NCI-H1105 treated with DMSO at 0.1 percent for 48 hours (cell line): ENCODE measurements around the gene HCN4.

Experiments used
- DNase-seq: peaks from one replicate; lab custom pipeline; 2025; lab: John Stamatoyannopoulos, UW

Gene HCN4

DNA sequence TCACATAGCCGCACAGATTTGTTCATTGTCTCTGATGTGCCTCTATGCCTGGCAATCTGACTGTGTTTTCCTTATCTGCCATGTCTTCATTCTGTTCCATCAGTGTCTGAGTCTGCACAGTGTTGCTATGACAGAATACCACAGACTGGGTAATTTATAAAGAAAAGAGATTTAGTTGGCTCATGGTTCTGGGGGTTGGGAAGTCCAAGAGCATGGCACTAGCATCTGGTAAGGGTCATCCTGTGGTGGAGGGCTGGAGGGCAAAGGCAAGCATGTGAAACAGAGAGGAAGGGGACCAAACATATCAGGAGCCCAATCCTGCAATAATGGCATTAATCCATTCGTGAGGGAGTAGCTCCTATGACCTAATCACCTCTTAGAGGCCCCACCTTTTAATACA lies 11.9 kb upstream of the HCN4 start:
- no peak for DNase-seq

DNA sequence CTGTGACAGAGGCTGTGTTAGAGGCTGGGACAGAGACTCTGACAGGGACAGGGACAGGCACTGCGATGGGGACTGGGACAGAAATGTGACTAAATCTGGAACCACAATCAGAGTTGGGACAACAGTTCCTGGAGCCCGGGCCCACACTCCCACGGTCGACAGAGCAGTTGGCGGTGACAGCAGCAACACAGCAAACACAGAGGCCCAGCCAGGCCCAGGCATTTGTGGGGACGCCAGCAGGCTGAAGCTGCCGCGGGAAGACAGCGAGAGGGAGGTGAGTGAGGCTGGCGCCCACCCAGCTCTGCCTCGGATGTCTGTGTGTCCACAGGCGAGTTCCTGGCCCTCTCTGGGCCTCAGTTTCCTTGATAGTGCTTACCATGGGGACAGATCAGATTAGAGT lies 9.3 kb upstream of the HCN4 start:
- no peak for DNase-seq

DNA sequence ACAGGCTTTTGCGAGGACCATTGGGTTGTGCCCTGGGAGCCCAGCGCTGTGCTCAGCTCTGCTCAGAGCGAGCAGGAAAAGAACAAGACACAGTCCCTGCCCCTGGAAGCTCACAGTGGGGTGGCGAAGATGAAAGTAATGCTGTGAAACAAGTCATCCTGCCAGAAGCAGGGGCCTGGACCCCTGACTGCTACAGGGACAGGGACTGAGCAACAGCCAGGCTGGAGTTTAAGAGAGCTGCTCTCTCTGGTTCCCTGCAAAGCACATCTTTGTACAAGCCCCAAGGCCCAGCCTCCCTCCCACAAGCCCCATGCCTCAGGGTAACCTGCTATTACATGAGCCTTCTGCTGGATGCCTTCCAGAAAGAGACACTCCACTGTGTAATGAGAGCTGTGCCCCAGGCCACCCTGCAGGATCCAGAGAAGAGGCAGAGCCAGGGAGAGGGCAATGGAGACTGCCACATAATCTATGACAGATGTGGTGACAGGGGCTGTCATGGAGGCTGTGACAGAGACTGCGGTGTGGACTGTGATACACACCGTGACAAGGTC lies 7.1 kb upstream of the HCN4 start:
- peak; percentile 78 for DNase-seq

DNA sequence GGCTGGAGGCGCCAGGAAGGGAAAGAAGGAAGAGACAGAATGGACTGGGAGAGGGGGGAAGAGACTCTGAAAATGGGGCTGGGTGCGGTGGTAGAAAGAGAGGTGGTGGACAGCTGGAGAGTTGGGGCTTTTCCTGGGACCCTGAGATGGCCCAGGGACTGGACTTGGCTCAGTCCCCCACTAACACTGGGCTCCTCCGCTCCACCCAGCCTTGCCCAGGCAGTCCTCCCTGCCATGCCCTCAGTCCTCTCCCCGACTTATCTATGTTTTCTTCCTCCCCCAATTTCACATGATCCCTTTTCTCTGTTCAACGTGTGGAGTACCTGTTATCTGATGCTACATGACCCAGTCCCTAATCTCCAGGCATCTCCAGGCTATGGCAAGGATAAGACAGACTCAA lies 6.3 kb upstream of the HCN4 start:
- no peak for DNase-seq

GRCh38 chr15:73374604-73375003 lies 5.8 kb upstream of the HCN4 start:
- no peak for DNase-seq

- DNase-seq: no peak
These were observed 4.5 kb upstream of the HCN4 start for GRCh38 chr15:73373221-73373620.

- DNase-seq: no peak
These were observed 3.1 kb upstream of the HCN4 start for GRCh38 chr15:73371812-73372211.

GRCh38 chr15:73370151-73370550 lies 1.4 kb upstream of the HCN4 start:
- no peak for DNase-seq

- DNase-seq: no peak
These were observed 466 bp upstream of the HCN4 start for GRCh38 chr15:73369154-73369694.

- DNase-seq: no peak
These were observed 996 bp downstream of the HCN4 start for GRCh38 chr15:73367624-73368300.

DNA sequence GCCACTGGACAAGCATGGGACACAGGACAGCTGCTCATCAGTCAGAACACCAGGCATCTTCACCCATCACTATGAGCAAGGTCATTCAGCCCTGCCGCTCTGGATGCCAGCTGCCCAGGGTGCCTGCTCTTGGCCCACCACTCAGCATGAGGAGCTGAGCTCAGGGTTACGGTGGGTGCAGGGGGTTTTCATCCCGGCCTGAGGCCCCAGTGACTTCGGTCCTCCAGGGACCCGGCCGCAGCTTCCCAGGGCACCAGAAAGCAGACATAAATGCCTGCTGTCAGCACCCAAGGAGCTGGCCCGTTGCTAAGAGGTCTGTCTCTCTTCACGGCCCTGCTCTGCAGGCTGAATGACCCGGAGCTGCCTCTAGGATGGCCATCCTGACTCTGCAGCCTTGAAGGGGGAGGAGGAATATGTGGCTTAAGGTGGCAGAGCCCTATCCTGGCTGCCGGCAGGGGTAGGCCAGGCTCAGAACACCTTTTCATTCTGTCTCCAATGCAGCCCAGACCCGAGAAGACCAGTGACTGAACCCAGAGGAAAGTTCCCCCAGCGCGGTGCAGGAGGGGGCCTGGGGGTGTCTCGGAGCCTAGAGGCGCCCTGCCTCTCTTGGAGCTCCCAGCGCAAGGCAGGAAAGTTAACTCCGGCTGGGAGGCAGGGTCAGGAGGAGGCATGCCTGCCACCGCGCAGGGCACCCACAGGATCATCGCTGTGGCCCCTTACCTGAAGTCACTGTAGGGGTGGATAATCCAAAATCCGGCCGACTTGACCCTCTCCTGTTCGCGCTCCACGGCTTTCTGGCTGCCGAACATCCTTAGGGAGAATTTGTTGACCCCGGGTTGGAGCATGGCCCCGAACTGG lies 1.8 kb downstream of the HCN4 start:
- DNase-seq: no peak

GRCh38 chr15:73364070-73364469 lies 4.7 kb downstream of the HCN4 start:
- DNase-seq: no peak

GRCh38 chr15:73362900-73363299 lies 5.9 kb downstream of the HCN4 start:
- no peak for DNase-seq

GRCh38 chr15:73361337-73361736 lies 7.4 kb downstream of the HCN4 start:
- no peak for DNase-seq

GRCh38 chr15:73359651-73360050 lies 9.1 kb downstream of the HCN4 start:
- DNase-seq: no peak

- peak; percentile 74 for DNase-seq
These were observed 10.6 kb downstream of the HCN4 start for GRCh38 chr15:73357999-73358665.

DNA sequence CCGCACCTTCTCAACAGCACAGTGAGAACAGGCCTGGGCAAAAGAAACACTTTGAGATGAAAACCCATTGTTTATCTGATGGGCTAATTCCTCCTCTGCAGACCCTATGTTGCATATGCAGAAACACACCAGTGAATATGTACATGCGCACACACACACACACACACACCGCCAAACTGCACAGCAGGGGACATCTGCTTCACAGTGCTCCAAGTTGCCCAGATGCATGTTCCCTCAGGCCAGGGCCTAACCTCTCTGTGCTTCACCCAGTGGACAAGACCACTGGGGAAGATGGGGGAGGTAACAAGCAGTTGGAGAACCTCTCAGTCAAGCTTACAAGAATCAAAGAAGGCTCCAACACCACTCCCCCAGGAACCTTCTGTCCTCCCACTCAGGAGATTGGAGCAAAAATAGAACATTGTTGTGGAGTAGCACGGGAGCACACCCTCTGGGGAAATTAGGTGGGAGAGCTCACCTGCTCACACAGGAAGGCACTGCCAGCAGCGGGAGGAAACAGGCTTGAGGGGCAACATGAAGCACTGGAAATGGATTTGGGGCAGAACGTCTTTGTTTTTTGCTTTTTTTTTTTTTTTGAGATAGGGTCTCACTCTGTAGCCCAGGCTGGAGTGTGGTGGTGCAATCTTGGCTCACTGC lies 13.0 kb downstream of the HCN4 start:
- no peak for DNase-seq

DNA sequence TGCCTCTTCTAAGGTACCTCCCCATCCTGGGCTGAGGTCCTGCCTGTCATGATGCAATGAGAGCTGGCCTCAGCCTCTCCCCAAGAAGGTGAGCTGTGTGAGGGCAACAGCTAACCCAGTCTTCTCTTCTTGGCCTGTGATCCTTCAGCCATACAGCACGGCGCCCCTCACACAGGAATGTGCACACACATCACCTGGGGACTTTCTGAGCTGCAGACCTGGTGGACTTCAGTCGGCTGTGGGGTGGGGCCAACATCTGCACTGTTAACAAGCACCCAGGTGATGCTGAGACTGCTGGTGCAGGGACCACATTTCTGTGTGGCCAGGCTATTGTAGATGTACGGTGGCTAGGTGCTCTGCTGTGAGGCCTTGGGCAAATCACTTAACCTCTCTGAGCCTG lies 14.5 kb downstream of the HCN4 start:
- no peak for DNase-seq

DNA sequence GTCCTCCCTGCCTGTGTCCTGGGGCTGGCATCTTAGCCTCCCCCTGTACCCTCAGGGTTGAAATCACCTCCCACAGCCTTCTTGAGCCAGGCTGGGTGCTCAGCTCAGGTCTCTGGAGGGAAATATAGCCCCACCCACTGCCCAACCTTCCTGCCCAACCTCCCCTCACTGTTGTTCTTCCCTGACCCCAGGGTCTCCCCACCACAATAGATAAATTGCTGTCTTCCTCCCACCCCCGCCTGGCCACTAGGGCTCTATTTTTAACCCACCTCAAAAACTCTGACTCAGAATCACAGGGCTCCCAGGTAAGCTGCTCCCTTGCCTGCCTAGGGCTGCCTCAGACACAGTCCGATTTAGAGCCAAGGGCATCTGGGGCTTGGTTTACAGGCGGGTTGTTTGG lies 15.0 kb downstream of the HCN4 start:
- no peak for DNase-seq

- DNase-seq: no peak
These were observed 16.7 kb downstream of the HCN4 start for GRCh38 chr15:73352082-73352481.

DNA sequence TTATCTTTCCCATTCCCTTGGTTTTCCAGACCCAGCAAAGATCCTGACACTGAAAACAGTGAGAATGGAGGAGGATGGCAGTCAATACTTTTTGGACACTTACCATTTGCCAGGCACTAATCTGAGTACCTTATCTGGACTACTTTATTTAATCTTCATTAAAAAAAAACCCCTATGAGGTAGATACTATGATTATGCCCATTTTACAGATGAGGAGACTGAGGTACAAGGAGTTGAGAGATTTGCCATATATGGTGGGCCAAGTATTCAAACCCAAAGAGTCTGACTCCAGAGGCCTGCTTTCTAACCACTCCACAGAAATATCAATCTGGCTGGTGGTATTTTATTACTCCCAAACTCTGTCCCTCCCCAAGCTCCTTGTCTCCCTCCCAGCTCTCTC lies 19.6 kb downstream of the HCN4 start:
- DNase-seq: no peak

- no peak for DNase-seq
These were observed 21.9 kb downstream of the HCN4 start for GRCh38 chr15:73346735-73347312.
